Keratinocyte (primary cell): ENCODE data around the gene SSR1. TPM values are rescaled to one million over a fixed set of nuclear protein-coding genes. Genes with fewer than 3 reads are reported as not detected.

Experiments
- DNase-seq: peaks from one replicate; pipeline ENCODE4 v3.0.0-alpha.2; 2011; ENCODE audit warnings: low read depth, missing footprints, low spot score
- FAIRE-seq: peaks from 2 replicates; lab custom pipeline; 2011; peaks lifted over from hg19 to GRCh38; lab: Jason Lieb, UNC
- H2AFZ ChIP-seq: 2 replicates; pipeline ENCODE4 v1.6.0; 2012; ENCODE audit warnings: low read length, control low read depth, inconsistent platforms; ENCODE audit not compliant: control insufficient read depth
- H3K27ac ChIP-seq: 2 replicates; pipeline ENCODE4 v1.5.1; 2011; ENCODE audit warnings: low read length; ENCODE audit not compliant: control insufficient read depth, insufficient read depth
- H3K27me3 ChIP-seq: 3 replicates; pipeline ENCODE4 v1.6.0; 2011; ENCODE audit warnings: low read length; ENCODE audit not compliant: control insufficient read depth, insufficient read depth; ENCODE audit errors: extremely low read depth
- H3K36me3 ChIP-seq, 2 experiments: 2 replicates in 1 of 2; 3 replicates in 1 of 2; pipeline ENCODE4 v1.5.1; 2011; ENCODE audit warnings: low read length in 2 of 2, mild to moderate bottlenecking in 1 of 2; ENCODE audit not compliant: control insufficient read depth in 2 of 2, insufficient read depth in 2 of 2; ENCODE audit errors: extremely low read depth in 1 of 2
- H3K4me1 ChIP-seq: 3 replicates; pipeline ENCODE4 v1.5.1; 2011; ENCODE audit warnings: low read length; ENCODE audit not compliant: control insufficient read depth, insufficient read depth; ENCODE audit errors: extremely low read depth
- H3K4me2 ChIP-seq: 3 replicates; pipeline ENCODE4 v1.6.0; 2011; ENCODE audit warnings: low read depth, low read length; ENCODE audit not compliant: control insufficient read depth, insufficient read depth; ENCODE audit errors: extremely low read depth
- H3K4me3 ChIP-seq, 3 experiments: fragments of 200-600 bp in 1 of 3; sonication (generic) in 1 of 3; 2 replicates in 2 of 3; 3 replicates in 1 of 3; pipeline ENCODE4 v1.5.1; 2011 to 2016; ENCODE audit warnings: low read length in 3 of 3, mild to moderate bottlenecking in 3 of 3, control low read depth in 2 of 3, inconsistent platforms in 1 of 3, low read depth in 1 of 3, mixed read lengths in 1 of 3, mixed run types in 1 of 3, moderate library complexity in 1 of 3; ENCODE audit not compliant: control insufficient read depth in 2 of 3, insufficient read depth in 2 of 3; ENCODE audit errors: extremely low read depth in 1 of 3
- H3K79me2 ChIP-seq: 2 replicates; pipeline ENCODE4 v1.6.0; 2012; ENCODE audit warnings: low read length; ENCODE audit not compliant: control insufficient read depth, insufficient read depth
- H3K9ac ChIP-seq: 3 replicates; pipeline ENCODE4 v1.6.0; 2011; ENCODE audit warnings: low read length; ENCODE audit not compliant: control insufficient read depth, insufficient read depth; ENCODE audit errors: extremely low read depth
- H3K9me1 ChIP-seq: 3 replicates; pipeline ENCODE4 v1.6.0; 2011; ENCODE audit warnings: low read length; ENCODE audit not compliant: control insufficient read depth, insufficient read depth; ENCODE audit errors: extremely low read depth
- H3K9me3 ChIP-seq: 2 replicates; pipeline ENCODE4 v1.5.1; 2012; ENCODE audit warnings: low read depth, low read length; ENCODE audit not compliant: control insufficient read depth
- H4K20me1 ChIP-seq: 3 replicates; pipeline ENCODE4 v1.6.0; 2011; ENCODE audit warnings: low read length; ENCODE audit not compliant: control insufficient read depth, insufficient read depth; ENCODE audit errors: extremely low read depth
- EZH2 ChIP-seq: IDR thresholded peaks from one replicate; pipeline ENCODE4 v1.6.1; 2012; ENCODE audit warnings: inconsistent platforms, mild to moderate bottlenecking, low read length, moderate library complexity
- dilution Hi-C: fragments of 300-500 bp; cut with MboI; formaldehyde crosslinking; loops from one replicate; pipeline ENCODE4 v1.7.0; 2020; ENCODE audit warnings: low sequenced_read_pairs; ENCODE audit not compliant: extremely low pct_ligation_motif_present
- polyA plus RNA-seq, 5 experiments: library from polyadenylated mRNA; depleted of rRNA in 3 of 5; stranded (reverse) in 3 of 5; stranded (forward) in 1 of 5; unstranded in 1 of 5; fragments of >200 nt; gene quantifications; 1 replicate in 1 of 5; 2 replicates in 3 of 5; 3 replicates in 1 of 5; pipeline versions ENCODE4 v1.2.1 to v1.2.3, GENCODE V29; 2011 to 2012; ENCODE audit warnings: missing spikeins in 2 of 5, low read depth in 1 of 5, low replicate concordance in 1 of 5
- TF ChIP-seq, protein P1 (sequence below), 3 experiments: IDR thresholded peaks in 1 of 3; conservative IDR thresholded peaks in 1 of 3; optimal IDR thresholded peaks in 1 of 3; 2 replicates in 2 of 3; 3 replicates in 1 of 3; pipeline versions ENCODE3 to v1.5.1; 2011; ENCODE audit warnings: low read length in 3 of 3, mild to moderate bottlenecking in 3 of 3, moderate library complexity in 2 of 3, control low read depth in 1 of 3, inconsistent platforms in 1 of 3; ENCODE audit not compliant: insufficient read depth in 2 of 3; ENCODE audit errors: extremely low read depth in 1 of 3

Gene SSR1
- polyA plus RNA-seq, 1 donor (not counting 4 experiments of a cell fraction or from before 2014, with no cell fraction given): 188 TPM

DNA sequence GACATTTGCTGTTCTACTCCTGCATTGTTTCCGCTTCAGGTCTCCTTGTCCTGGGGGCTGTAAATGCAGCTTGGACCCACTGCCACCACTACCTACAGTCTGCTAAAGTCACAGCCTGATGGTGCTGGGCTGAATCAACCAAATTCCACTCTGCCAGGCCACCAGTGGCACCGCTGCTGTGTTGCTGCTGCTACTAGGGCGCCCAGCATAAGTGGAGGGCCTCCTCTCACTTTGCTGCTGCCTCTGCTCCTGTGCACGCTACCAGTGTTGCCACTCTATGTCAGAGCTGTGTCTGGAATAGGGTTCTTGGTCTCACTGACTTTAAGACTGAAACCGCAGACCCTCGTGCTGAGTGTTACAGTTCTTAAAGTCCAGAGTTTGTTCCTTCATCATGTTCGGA, 1.4 kb upstream of the SSR1 start:
- no peak overlapping the region for H2AFZ ChIP-seq
- TF ChIP-seq EZH2: no peak
- TF ChIP-seq, protein P1, sequence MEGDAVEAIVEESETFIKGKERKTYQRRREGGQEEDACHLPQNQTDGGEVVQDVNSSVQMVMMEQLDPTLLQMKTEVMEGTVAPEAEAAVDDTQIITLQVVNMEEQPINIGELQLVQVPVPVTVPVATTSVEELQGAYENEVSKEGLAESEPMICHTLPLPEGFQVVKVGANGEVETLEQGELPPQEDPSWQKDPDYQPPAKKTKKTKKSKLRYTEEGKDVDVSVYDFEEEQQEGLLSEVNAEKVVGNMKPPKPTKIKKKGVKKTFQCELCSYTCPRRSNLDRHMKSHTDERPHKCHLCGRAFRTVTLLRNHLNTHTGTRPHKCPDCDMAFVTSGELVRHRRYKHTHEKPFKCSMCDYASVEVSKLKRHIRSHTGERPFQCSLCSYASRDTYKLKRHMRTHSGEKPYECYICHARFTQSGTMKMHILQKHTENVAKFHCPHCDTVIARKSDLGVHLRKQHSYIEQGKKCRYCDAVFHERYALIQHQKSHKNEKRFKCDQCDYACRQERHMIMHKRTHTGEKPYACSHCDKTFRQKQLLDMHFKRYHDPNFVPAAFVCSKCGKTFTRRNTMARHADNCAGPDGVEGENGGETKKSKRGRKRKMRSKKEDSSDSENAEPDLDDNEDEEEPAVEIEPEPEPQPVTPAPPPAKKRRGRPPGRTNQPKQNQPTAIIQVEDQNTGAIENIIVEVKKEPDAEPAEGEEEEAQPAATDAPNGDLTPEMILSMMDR (optimal IDR thresholded peaks at IDR 0.05 in 1 of 3, IDR thresholded peaks at IDR 0.05 in 1 of 3, conservative IDR thresholded peaks at IDR 0.05 in 1 of 3; ENCODE audit: extremely low read depth in 1 of 3, insufficient read depth in 2 of 3, low read length in 3 of 3): no peak

DNA sequence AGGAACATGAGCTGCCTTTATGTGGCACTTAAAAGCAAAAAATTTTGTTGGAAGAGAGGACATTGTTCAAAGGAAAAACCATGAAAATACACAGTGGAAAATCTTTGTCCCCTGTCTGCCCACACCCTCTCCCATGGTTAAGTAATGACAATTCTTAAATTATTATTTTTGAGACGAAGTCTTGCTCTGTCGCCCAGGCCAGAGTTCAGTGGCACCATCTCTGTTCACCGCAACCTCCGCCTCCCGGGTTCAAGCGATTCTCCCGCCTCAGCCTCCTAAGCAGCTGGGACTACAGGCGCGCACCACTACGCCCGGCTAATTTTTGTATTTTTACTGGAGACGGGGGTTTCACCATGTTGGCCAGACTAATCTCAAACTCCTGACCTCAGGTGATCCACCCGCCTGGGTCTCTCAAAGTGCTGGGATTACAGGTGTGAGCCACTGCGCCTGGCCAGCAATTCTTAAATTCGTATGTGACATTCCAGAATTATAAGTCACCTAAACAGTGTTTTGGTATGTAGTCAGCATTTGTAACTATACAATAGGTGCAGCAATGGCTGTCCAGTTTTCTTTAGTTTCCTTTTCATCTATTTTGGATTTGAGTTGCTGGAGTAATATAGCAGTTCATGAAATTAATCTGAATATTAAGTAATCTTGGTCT, 636 bp upstream of the SSR1 start:
- H3K27ac ChIP-seq: peak overlapping the region; percentile 92
- H3K79me2 ChIP-seq: peaks cover 43% of the 10 kb centered on the region
- H3K9ac ChIP-seq: peak overlapping the region; percentile 98
- DNase-seq: no peak
- H4K20me1 ChIP-seq: no peaks in the 10 kb centered on the region
- H3K9me3 ChIP-seq: no peaks in the 10 kb centered on the region
- no peak for TF ChIP-seq EZH2
- TF ChIP-seq, protein P1 (optimal IDR thresholded peaks at IDR 0.05 in 1 of 3, IDR thresholded peaks at IDR 0.05 in 1 of 3, conservative IDR thresholded peaks at IDR 0.05 in 1 of 3; ENCODE audit: extremely low read depth in 1 of 3, insufficient read depth in 2 of 3, low read length in 3 of 3): no peak
- FAIRE-seq: no peak
- dilution Hi-C loops: no loop called here
- peaks cover 4 to 14% of the 10 kb centered on the region in 2 experiments for H3K36me3 ChIP-seq
- H2AFZ ChIP-seq: peak overlapping the region; percentile 71
- no peaks in the 10 kb centered on the region for H3K9me1 ChIP-seq
- H3K4me1 ChIP-seq: peaks cover 15% of the 10 kb centered on the region
- no peaks in the 10 kb centered on the region for H3K27me3 ChIP-seq
- peak overlapping the region; percentile 67 for H3K4me2 ChIP-seq
- H3K4me3 ChIP-seq: peak overlapping the region; percentile 90 to 99 (median 97)

More for the DNA sequence above, 1.4 kb upstream of the SSR1 start:
- dilution Hi-C loops: no loop called here
- Histone ChIP-seq H3K9me3 (no peaks in the 10 kb centered on the region), H4K20me1 (no peaks in the 10 kb centered on the region), H3K79me2 (peaks cover 36% of the 10 kb centered on the region), H3K4me1 (peaks cover 15% of the 10 kb centered on the region), H3K4me2 (no peak overlapping the region), H3K9me1 (no peaks in the 10 kb centered on the region), H3K27ac (no peak overlapping the region), H3K27me3 (no peaks in the 10 kb centered on the region), H3K9ac (no peak overlapping the region), H3K36me3 (peaks cover 0 to 10% of the 10 kb centered on the region in 2 experiments), H3K4me3 (no peak overlapping the region)
- FAIRE-seq (no peak), DNase-seq (no peak)
